Liver (tissue), 3 donors: Measurements from ENCODE around the gene IL1R2.

Source experiments
- CTCF ChIP-seq: fragments of 150-350 bp; IDR thresholded peaks from 2 replicates; pipeline ENCODE4 v1.5.1; 2017; ENCODE audit warnings: improper control_type of control experiment, low read depth, low read length; ENCODE audit not compliant: missing input control
- GABPA ChIP-seq, 2 donors: IDR thresholded peaks in 1 of 2; conservative IDR thresholded peaks in 1 of 2; 2 replicates each; pipeline ENCODE4 v1.6.1; 2016; ENCODE audit warnings: antibody characterized with exemption in 2 of 2, mild to moderate bottlenecking in 1 of 2, moderate library complexity in 1 of 2
- RAD21 ChIP-seq, 2 donors: IDR thresholded peaks; 2 replicates each; pipeline ENCODE4 v1.6.1; 2016; ENCODE audit warnings: antibody characterized with exemption in 2 of 2, mild to moderate bottlenecking in 2 of 2
- RXRA ChIP-seq, 2 donors: IDR thresholded peaks; 2 replicates each; pipeline ENCODE4 v1.6.1; 2017 to 2018; ENCODE audit warnings: antibody characterized with exemption in 2 of 2, mild to moderate bottlenecking in 1 of 2
- SP1 ChIP-seq: IDR thresholded peaks from 2 replicates; pipeline ENCODE4 v1.6.1; 2018; ENCODE audit warnings: antibody characterized with exemption, mild to moderate bottlenecking
- donor health status: healthy.
- donor health status: healthy.

- TF ChIP-seq RXRA (IDR thresholded peaks at IDR 0.05) (no peak), CTCF (no peak), GABPA (IDR thresholded peaks at IDR 0.05 in 1 of 2, conservative IDR thresholded peaks at IDR 0.05 in 1 of 2) (no peak), SP1 (no peak), RAD21 (IDR thresholded peaks at IDR 0.05) (no peak)
These were observed 3.9 kb upstream of the IL1R2 start for GRCh38 chr2:101987832-101988231.
